DMS 273 treated with DMSO at 0.1 percent for 48 hours (cell line): Measurements from ENCODE around the gene DLX1.
"Not testable (repeated sequence)": the region's sequence is repeated elsewhere in the genome, so short reads cannot be mapped to it uniquely, and the experiment has no call there.

Experiments used
- DNase-seq: peaks from one replicate; lab custom pipeline; 2025; lab: John Stamatoyannopoulos, UW

DLX1 gene

DNA sequence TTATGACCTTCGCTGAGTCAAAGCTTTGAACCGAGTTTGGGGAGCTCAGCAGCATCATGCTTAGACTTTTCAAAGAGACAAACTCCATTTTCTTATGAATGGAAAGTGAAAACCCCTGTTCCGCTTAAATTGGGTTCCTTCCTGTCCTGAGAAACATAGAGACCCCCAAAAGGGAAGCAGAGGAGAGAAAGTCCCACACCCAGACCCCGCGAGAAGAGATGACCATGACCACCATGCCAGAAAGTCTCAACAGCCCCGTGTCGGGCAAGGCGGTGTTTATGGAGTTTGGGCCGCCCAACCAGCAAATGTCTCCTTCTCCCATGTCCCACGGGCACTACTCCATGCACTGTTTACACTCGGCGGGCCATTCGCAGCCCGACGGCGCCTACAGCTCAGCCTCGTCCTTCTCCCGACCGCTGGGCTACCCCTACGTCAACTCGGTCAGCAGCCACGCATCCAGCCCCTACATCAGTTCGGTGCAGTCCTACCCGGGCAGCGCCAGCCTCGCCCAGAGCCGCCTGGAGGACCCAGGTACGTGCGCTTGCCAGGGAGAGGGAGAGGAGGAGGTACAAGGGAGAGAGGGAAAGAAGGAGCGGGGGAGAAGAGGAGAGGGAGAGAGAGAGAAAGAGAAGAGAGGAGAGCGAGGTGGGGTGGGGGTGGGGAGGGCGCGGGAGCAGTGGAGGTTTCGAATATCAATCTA, at the start of gene DLX1:
Gene DLX1, plus strand, starts transcription at position 48 of the 700 bp plus-strand sequence. Its CDS starts 171 bp downstream, at position 219.
- DNase-seq = no peak

DNA sequence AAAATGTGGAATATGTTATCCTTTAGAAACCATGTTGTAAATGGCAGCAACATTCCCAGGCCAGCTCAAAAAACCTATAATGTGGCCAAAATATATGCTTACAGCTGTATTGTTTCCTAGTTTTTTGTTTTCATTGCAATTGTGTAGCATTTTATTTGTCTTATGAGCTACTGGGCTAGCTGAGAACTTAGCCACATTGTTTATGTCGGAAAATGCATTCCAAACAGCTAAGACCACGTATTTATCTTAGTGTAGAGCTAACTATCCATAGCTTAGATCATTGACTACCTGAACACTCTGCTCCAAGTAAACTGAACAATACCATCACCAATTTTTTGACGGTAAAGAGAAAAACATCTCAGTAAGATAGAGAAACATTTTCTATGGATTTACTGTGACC, 47.2 kb upstream of the DLX1 start:
- DNase-seq = no peak

- no peak for DNase-seq
Observed at GRCh38 chr2:172038604-172039003, 46.7 kb upstream of the DLX1 start.

DNA sequence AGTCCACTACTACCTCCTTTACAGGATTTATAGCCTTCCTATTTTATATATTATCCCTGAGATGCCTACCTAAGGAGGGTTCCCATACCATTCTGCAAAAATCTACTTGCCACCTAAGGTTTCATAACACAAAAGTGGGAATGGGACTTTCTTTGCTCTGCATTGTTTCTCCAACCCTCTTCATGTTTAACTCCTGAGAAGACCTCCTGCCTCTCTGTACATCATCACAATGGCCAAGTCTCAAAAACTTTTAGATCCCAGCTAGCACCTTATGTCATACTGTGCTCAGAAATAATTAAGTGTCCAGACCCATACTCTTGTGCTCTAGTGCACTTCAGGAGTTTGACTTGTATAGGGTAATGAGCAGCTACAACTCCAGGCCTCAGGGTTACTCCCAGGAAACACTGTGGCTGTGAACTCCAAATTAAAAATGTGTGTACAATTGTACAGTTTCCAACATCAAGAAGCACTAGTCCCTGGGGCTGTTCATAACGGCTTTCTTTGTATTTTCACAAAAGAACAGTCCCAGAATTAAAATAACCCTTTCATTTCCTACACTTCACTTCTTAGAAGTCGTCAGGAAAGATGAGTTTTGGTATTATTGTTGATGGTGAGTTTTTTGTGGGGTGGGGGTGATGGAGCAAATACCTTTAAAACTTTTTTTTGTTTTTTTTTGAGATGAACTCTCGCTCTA, 46.1 kb upstream of the DLX1 start:
- DNase-seq = no peak

- DNase-seq = no peak
Observed at GRCh38 chr2:172040311-172040710, 45.0 kb upstream of the DLX1 start.

DNA sequence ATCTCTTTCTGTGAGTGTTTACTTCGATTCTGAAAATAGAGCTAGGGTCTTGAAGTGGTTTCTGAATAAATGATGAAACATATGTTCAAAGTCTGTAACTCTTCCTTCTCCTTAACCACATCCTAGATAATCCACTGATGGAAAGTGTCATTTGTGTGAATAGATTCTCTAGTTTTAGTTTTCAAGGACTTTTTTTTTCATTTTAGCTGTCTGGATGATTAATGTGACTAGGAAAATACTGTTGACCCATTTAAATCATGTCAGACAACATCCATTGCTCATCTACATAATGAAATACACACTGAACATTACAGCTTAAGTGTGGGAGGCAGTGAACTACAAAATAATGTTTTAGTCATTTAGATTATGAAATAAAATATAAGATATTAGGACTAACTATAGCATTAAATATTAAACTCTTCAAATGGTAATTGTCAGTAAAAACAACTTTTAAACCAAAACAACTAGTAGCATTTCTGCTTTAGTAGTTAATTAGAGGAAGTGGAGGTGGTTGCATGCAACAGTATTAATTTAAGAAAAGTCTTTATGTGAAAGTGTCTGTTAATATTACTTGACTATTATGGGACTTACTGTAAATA, 39.1 kb upstream of the DLX1 start:
- no peak for DNase-seq

GRCh38 chr2:172046866-172047565, 38.3 kb upstream of the DLX1 start:
- DNase-seq = no peak

DNA sequence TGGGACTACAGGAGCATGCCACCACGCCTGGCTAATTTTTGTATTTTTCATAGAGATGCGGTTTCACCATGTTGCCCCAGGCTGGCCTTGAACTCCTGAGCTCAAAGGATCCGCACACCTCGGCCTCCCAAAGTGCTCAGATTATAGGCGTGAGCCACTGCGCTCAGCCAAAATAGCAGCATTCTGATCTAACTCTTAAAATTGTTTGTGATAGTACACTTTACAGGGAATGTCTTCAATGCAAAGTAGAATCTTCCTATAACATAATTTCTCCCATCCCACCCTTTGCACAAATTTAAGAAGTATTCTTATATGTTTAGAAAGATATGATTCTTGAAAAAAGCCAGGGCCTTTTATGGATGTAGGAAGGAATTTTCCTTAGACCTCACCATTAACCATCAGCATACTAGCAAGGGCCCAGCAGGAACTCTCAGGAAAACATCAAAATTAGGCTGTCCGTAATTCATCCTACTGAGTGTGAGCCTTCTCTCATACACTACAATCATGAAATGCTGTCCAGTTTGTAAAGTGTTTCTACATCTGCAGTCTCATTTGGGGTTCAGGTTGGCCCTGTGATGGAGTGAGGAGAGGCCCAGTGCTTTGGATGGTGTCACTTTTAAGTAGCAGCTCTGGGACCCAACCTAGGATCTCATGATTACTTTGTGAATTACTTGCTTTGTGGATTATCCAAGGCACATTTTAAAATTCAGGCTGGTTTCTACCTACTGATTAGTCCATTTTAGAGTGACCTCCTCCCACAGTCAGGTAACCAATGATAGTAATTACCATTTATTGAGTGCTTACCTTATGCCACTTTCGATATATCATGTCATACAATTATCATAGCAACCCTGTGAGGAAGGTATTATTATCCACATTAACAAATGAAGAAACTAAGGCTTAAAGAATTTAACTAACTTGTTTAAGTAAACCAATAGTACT, 37.5 kb upstream of the DLX1 start:
- DNase-seq = no peak

DNA sequence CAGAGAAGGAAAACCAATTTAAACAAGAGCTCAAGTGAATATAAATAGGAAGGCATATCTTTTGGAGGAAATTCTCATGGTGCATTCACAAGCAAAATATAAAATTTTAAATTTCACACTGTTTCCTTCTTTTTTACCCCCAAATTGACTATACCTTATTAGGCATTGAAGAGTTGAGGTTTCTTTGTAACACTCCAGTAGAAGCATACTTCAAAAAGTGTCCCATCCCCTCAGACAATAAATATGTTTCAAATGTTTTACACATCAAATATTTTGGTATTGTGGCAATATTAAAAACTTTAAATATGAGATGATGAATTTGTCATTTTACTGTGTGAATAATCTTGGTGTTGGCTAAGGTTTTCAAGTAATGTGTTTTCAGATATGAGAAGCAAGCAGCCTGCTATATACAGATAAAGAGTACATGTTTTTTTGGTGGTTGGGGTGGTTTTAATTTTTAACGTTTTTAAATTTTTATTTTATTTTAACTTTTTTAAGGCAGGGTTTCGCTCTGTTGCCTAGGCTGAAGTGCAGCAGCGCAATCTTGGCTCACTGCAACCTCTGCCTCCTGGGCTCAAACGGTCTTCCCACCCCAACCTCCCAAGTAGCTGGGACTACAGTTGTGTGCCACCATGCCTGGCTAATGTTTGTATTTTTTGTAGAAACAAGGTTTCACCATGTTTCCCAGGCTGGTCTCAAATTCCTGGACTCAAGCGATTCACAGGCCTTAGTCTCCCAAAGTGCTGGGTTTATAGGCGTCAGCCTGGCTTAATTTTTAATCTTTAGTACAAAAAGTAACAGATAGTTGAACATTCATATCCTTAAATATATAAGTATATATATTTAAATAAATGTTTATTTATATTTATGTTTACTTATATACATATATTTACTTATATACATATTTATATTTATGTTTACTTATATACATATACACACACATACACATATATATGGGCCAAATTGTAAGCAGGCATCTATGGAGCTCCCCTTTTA, 36.5 kb upstream of the DLX1 start:
- DNase-seq = no peak

DNA sequence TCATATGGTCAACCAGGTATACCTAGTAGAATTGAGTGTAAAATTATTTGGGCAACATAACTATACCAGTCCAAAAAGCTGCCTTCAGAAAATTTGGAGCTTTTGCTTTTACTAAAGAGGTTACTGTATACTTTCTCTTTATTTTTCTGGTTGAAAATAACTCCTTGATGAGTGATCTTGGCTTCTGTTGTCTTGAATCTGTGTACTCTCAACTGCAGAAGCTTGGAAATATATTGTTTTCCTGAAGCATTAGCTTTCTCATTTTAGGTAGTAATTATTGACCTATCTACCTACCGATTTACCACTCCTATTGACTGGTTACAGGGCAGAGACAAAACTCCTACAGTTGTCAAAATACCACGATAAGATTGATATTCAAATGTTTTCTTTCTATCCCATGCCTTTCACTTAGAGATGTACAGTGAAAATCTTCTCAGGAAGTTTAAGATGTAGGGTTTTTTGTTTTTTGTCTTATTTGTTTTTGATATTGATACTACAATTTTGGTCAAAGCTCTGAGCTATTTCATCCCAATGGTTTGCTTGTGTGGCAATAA, 35.7 kb upstream of the DLX1 start:
- DNase-seq = no peak

- DNase-seq = no peak
Observed at GRCh38 chr2:172050479-172051125, 34.7 kb upstream of the DLX1 start.

GRCh38 chr2:172052000-172052983, 33.0 kb upstream of the DLX1 start:
- no peak for DNase-seq

GRCh38 chr2:172053486-172053885, 31.8 kb upstream of the DLX1 start:
- DNase-seq = no peak

- no peak for DNase-seq
Observed at GRCh38 chr2:172056293-172056692, 29.0 kb upstream of the DLX1 start.

- DNase-seq = no peak
Observed at GRCh38 chr2:172058660-172059059, 26.6 kb upstream of the DLX1 start.

GRCh38 chr2:172060118-172060517, 25.2 kb upstream of the DLX1 start:
- not testable (repeated sequence) for DNase-seq

GRCh38 chr2:172062402-172063004, 22.8 kb upstream of the DLX1 start:
- no peak for DNase-seq

DNA sequence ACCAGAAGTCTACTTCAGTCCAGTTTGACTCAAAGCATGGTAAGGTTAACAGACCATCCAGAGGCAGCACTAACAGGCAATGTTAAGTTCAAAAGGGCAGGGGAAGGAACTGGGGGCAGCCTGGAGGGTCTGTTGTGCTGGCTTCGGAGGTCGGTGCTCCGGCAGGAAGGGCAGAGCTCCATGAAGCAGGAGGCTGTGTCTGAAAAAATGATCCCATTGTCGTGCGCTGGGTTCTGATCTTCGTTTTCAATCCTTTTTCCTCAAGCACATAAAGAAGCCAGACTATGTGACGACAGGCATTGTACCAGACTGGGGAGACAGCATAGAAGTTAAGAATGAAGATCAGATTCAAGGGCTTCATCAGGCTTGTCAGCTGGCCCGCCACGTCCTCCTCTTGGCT, 21.9 kb upstream of the DLX1 start:
- no peak for DNase-seq
